RWPE1 (cell line): ENCODE results near the gene MARK3.
A peak's percentile ranks its signal among the peaks of the same experiment; 100 is the strongest.

Source experiments
- CTCF ChIA-PET: fragments of 350-600 bp; sonication (Branson Sonifier 250); formaldehyde crosslinking; extraction: SDS; loops from one replicate; lab custom pipeline; 2021; lab: Yijun Ruan, JAX
- POLR2A ChIA-PET: fragments of 400-600 bp; formaldehyde crosslinking; extraction: SDS; loops from one replicate; lab custom pipeline; 2020; ENCODE audit warnings: antibody characterized with exemption; ENCODE audit not compliant: low non-redundant PET; lab: Yijun Ruan, JAX
- DNase-seq: peaks from one replicate; pipeline ENCODE4 v3.0.0; 2012; ENCODE audit warnings: low spot score
- H3K27ac ChIP-seq: fragments of 450-650 bp; 2 replicates; pipeline ENCODE4 v1.5.1; 2017
- TF ChIP-seq, protein P1 (sequence below): fragments of 450-650 bp; conservative IDR thresholded peaks from 2 replicates; pipeline ENCODE4 v1.5.1; 2017; ENCODE audit warnings: low read depth, mild to moderate bottlenecking

Gene MARK3

DNA sequence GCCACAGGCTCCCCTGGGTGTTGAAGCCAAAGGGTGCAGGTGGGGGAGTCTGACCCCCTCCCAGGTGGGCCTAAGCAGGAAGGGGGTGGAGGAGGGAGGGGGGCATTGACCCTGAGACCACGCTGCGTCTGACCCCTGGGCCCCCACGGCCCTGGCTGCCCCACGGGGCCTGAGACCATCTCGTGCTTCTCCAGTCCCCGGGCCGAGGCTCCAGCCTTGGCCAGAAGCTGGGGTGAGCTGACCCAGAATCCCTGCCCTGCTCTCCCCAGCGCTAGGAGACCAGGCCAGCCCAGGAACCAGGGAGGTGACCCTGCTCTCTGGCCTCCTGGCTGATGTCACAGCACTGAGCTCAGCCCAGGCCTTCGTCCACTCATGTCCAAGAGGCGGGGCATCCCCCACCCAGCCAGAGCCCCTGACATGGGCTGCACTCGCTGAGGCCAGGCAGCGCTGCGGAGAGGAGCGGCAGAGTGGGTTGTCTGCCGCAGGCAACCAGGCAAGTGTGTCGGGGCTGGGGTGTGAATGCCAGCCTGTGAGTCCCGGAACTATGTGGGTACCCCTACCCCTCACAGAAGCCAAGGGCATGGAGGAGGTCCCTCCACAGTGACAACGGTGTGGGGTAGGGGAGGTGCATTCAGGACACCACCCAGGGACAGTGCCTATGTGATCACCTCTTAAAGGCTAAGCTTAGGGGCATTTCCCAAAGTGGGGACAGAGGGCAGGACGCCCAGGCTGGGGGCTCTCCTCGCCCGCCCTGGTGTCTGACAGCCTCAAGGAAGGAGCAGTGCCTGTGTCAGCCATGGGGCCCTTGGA, 150.1 kb downstream of the MARK3 start:
- TF ChIP-seq, protein P1, sequence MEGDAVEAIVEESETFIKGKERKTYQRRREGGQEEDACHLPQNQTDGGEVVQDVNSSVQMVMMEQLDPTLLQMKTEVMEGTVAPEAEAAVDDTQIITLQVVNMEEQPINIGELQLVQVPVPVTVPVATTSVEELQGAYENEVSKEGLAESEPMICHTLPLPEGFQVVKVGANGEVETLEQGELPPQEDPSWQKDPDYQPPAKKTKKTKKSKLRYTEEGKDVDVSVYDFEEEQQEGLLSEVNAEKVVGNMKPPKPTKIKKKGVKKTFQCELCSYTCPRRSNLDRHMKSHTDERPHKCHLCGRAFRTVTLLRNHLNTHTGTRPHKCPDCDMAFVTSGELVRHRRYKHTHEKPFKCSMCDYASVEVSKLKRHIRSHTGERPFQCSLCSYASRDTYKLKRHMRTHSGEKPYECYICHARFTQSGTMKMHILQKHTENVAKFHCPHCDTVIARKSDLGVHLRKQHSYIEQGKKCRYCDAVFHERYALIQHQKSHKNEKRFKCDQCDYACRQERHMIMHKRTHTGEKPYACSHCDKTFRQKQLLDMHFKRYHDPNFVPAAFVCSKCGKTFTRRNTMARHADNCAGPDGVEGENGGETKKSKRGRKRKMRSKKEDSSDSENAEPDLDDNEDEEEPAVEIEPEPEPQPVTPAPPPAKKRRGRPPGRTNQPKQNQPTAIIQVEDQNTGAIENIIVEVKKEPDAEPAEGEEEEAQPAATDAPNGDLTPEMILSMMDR, result no peak
- no peak for DNase-seq
- CTCF ChIA-PET, result interaction anchor here (0.9 kb wide), 1 partner anchor 15 kb away, joined by 3 read pairs; no protein-coding TSS in a partner anchor
- H3K27ac ChIP-seq, result peak overlapping the region; percentile 100
- POLR2A ChIA-PET, result no interaction called here

- H3K27ac ChIP-seq, result peak overlapping the region; percentile 100
- DNase-seq, result no peak
- POLR2A ChIA-PET, result no interaction called here
- TF ChIP-seq, protein P1, result no peak
- CTCF ChIA-PET, result interaction anchor here (0.6 to 1.2 kb wide), 2 partner anchors 18 to 37 kb away, joined by 5 read pairs; no protein-coding TSS in a partner anchor
Measured at GRCh38 chr14:103535891-103536565, 150.8 kb downstream of the MARK3 start.

DNA sequence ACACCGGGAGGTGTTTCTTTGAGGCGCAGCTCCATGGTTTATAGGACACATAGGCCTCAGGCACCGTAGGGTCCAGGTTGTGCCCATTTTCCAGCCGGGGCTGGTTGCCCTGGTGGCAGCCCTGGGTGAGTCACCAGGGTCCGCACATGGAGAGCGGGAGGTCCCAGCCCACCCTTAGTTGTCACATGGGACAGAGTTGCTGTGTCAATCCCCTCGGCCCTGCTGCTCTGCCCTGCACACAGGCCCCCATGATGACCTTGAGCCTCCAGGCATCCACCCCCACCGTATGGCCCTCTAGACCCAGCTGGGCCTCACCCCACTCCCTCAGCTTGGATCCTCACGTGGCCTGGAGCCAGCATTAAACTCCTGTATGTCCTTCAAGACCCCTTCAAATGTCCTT, 151.5 kb downstream of the MARK3 start:
- TF ChIP-seq, protein P1, result no peak
- H3K27ac ChIP-seq, result peak overlapping the region; percentile 100
- ChIA-PET CTCF (interaction anchor here (0.6 to 1.2 kb wide), 2 partner anchors 19 to 36 kb away, joined by 5 read pairs; no protein-coding TSS in a partner anchor), POLR2A (no interaction called here)
- DNase-seq, result no peak

DNA sequence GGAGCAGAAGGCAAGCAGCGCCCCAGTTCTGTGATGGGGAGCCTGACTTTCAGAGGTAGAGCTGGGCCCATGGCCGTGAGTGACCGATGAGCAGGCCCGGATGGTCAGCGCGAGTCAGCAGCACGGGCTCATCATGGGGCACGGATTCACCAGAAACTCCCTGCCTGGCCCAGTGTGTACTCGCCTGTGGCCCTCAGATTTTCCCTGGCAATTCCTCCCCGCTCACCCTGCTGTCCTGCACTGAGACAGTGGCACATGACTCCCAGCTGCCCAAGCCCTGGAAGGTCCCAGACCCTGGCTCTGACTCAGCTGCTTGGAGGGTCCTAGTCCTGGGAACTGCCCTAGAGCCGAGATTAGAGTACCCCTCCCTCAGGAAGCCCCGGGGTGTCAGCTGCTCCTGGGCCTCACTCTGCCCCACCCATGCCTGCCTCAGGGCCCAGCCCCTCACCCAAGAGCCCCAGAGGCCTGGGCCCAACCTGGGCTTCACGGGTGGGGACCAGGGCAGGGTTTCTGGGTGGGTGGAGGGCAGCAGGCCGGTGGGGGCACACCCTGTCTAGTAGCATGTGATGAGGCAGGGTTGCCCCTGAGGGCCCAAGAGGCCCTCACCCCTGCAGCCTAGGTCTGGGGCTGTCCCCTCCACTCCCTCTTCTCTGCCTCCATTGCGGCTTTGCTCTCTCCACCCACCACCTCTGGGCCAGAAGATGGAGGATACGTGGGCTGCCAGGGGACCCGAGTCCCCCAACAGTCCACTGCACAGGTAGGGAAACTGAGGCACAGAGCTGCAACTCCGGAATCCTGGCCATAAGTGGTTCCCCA, 152.2 kb downstream of the MARK3 start:
- CTCF ChIA-PET, result interaction anchor here (1.2 to 1.4 kb wide), 2 partner anchors 8 to 19 kb away, joined by 4 to 5 read pairs; no protein-coding TSS in a partner anchor
- H3K27ac ChIP-seq, result peak overlapping the region; percentile 100
- DNase-seq, result no peak
- POLR2A ChIA-PET, result no interaction called here
- TF ChIP-seq, protein P1, result no peak

DNA sequence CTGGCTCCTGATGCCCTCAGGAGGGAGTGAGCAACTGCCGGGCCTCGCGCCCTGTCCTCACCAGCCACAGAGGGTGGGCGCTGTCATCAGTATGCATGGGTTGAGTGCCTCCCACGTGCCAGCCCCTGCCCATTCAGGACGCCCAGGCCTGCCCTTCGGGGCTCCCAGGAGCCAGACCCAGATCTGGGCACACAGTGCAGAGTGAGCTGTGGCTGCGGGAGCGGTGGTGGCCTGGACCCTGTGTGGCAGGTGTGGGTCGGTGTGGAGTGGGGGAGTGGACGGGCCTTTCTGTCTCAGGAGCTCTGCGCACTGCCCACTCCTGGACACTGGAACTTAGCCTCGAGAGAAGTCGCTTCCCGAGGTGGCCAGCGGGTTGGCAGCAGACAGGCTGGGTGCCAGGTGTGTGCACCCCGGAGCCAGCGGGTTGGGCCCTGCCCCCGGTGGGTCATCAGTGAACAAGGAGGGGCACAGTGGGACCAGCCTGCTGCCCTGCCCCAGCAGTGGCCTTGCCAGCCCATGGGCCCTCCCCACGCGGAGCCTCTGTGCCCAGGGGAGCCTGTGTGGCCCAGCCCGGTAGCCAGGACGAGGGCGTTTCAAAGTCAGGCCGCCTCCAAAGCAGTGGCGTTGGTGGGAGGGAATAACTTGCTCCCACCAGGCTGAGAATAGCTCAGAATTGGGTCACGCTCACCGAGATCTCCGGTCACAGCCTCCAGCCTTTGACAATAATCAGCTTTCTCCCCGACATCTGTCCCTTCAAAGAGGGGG, 153.3 kb downstream of the MARK3 start:
- ChIA-PET CTCF (interaction anchor here (0.6 to 1.4 kb wide), 3 partner anchors 9 to 323 kb away, joined by 3 to 4 read pairs (median 4); no protein-coding TSS in a partner anchor), POLR2A (no interaction called here)
- peak overlapping the region; percentile 100 for H3K27ac ChIP-seq
- TF ChIP-seq, protein P1, result no peak
- DNase-seq, result no peak
